GM19468 (cell line): Measurements from ENCODE around the gene SCD.

ENCODE experiments used
- ATAC-seq: cut with Tn5 transposase; IDR thresholded peaks from one replicate; pipeline ENCODE4 v1.9.1; 2021; ENCODE audit warnings: mild to moderate bottlenecking, moderate library complexity, moderate number of reproducible peaks; ENCODE audit not compliant: unreplicated experiment; ENCODE audit errors: extremely low read depth

Gene SCD

DNA sequence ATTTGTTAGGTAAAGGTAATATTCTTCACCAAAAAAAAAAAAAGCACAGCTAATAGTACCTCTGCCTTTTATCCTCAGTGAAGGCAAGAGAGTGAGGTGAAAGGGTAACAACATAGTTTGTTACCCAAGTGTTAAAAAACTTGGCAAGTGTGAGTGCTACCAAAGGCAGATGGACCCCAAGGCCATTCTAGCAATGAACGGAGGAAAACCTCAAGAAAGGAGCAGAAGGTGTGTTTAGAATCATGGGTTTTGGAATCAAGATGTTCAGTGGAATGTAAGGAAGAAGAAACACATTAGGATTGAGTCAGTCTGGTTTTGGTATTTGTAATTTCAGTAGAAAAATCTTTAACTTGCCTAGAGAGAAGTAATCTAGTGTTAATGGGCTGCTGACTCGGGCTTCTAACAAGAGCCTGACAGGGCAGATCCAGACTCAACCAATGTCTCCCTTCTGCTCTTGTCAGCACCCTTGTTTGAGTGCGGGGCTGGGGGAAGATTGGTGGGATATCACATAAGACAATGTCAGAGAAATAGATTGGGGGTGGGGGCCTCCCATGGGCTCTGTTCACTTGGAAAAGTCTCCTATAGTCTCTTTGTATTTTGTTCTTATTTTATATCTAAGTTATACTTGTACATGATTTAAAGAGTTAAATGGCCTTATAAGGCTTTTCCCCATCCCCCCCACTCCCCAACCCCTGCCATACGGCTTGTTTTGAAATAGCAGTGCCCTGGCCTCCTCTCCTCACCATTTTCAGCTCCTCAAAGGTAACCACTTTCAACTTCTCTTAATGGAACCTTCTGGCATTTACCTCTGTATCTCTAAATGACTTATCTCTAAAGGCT lies 44.4 kb downstream of the SCD start:
- ATAC-seq: no peak

GRCh38 chr10:100392686-100393003 lies 45.6 kb downstream of the SCD start:
- no peak for ATAC-seq

- ATAC-seq: no peak
Observed at GRCh38 chr10:100395626-100396025, 48.6 kb downstream of the SCD start.

DNA sequence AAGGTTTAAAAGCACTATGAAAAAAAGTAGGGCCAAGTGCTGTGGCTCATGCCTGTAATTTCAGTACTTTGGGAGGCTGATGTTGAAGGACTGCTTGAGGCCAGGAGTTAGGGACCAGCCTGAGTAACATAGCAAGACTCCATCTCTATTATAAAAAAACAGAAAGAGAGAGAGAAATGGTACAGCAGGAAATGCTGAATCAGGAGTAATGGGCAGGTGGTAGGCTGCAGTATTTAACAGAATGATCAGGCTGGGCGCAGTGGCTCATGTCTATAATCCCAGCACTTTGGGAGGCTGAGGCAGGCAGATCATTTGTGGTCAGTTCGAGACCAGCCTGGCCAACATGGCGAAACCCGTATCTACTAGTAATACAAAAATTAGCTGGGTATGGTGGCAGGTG lies 49.6 kb downstream of the SCD start:
- ATAC-seq: no peak

DNA sequence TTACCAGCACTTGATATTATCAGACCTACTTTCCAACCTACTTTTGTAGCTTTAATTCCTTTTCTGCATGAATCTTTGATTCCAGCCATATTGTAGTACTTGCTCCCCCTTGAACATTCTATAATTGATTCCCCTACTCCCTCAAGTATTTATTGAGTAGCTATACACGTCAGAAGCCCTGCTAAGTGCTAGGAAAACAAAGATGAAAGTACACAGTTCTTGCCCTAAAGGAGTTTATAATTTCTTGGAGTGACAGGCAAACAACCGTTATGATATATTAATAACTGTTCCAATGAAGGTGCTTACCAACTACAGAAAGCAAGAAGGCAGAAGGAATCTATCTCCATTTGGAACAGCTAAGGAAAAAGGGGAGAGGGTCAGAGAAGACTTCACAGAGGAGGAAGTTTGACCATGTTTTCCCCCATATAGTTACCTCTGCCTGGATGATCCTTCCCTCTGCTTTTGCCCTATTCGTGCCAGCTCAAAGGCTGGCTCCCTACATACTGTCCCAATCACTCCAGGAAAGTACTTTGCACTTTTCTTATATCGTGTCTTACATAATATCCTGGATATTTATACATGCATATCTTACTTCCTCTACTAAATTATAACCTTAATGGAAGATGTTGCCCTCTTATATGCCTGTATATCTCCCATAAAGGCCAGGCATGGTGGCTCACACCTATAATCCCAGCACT lies 54.7 kb downstream of the SCD start:
- ATAC-seq: no peak

- no peak for ATAC-seq
Observed at GRCh38 chr10:100403734-100404133, 56.7 kb downstream of the SCD start.

DNA sequence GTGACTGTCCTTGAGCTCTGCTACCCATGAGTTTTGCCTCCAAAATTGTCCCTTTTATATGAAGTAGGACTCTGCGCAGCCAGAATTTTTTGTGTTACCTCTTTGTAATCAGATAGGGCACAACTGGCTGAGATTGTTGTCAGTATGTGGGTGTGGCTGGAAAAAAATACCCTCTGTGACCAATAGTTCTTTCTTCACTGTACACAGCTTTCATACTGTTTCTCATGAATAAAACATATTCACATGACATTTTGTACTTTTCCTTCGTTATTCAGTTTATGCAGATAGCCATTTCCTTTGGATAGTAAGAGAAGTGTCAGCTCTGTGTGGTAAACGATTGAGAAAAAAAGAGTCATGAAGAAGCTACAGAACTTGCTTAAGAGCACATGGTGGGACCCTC lies 66.1 kb downstream of the SCD start:
- no peak for ATAC-seq
